NCI-H510A treated with DMSO at 0.1 percent for 48 hours (cell line): ENCODE results near the gene SLC9A9.
"Not testable (repeated sequence)": the region's sequence is repeated elsewhere in the genome, so short reads cannot be mapped to it uniquely, and the experiment has no call there.

ENCODE experiments used
- DNase-seq: peaks from one replicate; lab custom pipeline; 2025; lab: John Stamatoyannopoulos, UW

SLC9A9 gene

DNA sequence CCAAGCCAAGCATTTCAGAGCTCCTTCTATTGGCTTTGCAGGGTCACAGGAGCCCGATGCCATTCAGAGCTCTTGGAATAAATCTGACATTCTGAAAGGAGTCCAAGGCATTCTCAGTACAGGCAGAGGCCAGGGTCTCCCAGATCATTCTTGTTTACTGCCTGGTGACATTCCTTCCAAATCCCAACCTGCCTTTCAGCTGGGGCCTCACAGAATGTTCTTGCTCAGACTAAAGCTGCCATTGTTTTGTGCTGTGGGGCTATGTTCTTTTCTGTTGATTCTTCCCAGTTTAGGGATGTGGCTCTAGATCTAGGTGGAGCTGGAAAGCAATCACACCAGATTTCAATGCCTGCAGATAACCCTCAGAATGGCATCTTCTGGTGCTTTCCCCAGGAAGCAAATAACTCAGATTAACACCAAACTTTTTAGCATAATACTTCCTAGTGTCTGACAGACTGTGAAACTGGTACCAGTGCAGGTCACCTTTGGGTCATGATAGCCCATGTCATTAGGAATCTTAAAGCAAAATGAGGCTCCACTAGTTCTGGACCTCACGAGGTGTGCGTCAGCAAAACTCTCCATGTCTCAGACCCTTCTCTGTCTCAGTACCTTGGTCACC is 561.8 kb downstream of the SLC9A9 start:
- DNase-seq, result no peak

DNA sequence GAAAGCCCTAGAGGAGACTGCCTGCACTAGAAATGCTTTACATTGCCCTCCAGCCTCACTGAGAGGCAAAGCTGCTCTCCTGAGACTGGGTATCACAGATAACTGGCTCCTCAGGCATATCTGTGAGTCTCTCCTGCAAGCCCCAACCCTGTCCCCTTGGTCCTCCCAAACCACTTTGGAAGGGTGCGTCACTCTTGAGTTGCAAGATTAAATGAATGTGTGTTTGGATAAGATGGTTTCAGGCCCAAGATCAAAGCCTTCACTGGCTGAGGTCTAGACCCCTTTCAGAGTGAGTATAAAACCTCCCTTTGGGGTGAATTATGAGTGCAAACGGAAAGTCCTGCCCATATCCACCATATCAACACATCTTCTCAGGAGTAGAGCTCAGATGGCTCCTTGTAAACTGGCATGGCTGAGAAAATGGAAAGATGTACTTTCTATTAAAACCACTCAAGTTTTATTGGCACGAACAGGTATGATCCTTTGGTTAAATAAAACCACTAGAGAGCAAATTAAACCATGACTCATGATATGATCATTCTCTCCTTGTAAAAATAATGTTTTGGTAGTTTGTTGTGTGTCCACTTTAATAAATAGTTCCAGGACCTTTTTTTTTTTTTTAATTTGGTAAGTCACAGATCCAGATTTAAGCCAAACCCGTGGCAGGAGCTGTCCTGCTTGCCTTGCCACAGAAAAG is 564.7 kb downstream of the SLC9A9 start:
- DNase-seq, result no peak

- DNase-seq, result no peak
Observed at GRCh38 chr3:143280984-143281383, 567.3 kb downstream of the SLC9A9 start.

DNA sequence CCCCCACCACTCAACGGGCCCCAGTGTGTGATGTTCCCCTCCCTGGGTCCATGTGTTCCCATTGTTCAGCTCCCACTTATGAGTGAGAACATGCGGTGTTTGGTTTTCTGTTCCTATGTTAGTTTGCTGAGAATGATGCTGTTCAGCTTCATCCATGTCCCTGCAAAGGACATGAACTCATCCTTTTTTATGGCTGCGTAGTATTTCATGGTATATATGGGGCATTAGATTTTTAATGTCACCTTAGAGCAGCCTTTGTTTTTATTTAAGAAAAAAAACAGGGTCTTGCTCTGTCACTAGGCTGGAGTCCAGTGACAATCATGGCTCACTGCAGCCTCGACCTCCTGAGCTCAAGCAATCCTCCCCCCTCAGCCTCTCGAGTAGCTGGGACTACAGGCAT is 568.7 kb downstream of the SLC9A9 start:
- not testable (repeated sequence) for DNase-seq

- DNase-seq, result no peak
Observed at GRCh38 chr3:143278721-143279120, 569.5 kb downstream of the SLC9A9 start.

GRCh38 chr3:143277531-143277930 is 570.7 kb downstream of the SLC9A9 start:
- no peak for DNase-seq

- no peak for DNase-seq
Observed at GRCh38 chr3:143276592-143276991, 571.7 kb downstream of the SLC9A9 start.

DNA sequence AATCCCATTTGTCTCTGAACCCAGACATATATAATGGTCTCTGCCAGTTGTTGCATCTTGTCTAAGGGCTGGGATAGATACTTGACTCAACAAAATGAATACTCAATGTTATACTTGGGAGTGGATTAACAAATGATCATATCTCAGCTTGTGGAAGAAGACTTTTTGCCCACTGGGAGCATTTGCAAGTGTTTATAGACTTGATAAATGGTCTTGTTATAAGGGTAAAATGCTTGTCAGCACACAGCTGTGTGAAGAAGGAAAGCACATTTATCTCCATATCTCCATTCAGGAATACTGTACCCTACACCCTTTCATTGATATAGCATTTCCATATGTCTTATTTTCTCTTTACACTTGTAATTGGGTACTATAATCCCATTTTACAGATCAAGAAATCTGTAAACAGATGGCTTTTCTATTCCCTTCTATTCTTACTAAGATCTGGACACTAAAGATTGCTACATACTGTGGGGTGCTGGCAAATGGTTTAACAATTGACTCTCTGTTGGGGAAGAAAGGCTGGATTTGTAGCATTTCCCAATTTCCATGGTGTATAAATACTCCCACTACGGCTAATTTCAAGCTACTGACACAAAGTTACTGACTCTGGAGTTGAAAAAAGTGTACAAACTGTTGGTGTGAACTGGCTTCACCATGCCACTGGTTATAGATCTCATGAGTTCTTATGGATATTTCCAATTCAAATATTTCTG is 574.1 kb downstream of the SLC9A9 start:
- no peak for DNase-seq

DNA sequence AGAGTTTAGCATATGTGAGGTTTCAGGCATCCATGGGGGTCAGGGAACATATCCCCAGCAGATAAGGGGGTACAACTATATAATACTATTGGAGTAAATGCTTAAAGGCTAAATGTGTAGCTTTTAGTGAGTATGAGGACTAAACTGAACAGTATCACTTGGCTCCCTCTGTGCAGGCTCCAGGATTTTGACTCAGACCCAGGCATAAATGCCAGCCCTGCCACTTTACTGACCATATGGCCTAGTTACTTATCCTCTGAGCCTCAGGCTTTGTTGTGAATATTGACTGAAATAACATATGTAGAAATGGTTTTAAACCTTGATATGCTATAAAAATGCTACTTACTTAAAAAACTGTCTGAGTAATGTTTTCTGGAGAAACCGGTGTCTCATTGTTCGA is 577.1 kb downstream of the SLC9A9 start:
- DNase-seq, result no peak

- no peak for DNase-seq
Observed at GRCh38 chr3:143269741-143270140, 578.5 kb downstream of the SLC9A9 start.

GRCh38 chr3:143267989-143268388 is 580.3 kb downstream of the SLC9A9 start:
- no peak for DNase-seq

- DNase-seq, result no peak
Observed at GRCh38 chr3:143266927-143267326, 581.3 kb downstream of the SLC9A9 start.

GRCh38 chr3:143266511-143266910 is 581.8 kb downstream of the SLC9A9 start:
- no peak for DNase-seq

DNA sequence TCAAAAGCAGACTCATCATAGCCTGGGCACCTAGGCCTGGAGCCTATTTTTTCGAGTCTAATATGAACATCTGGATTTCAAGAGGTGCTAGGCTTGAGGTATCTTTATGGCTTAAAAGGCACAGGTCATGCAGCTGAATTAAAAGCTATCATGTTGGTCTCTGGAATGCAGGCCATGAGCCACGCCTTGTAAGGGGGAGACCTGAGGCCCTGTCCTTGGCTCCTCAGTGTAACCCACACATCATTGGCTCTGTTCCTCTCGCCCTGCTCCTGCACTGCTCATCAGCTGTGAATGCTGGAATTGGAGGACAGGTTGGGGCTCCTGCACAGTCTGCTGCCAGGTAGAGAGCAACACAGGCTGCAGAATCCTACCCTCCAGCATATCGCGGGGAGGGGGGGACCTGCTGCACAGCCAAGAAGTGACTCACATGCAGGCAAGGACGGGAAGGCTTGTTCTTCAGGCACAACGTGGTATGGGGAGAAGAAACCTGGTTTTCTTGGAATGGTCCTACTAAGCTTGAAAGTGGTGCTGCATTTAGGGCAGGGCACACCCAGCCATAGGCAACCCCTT is 582.7 kb downstream of the SLC9A9 start:
- no peak for DNase-seq

GRCh38 chr3:143263852-143264513 is 584.3 kb downstream of the SLC9A9 start:
- no peak for DNase-seq

DNA sequence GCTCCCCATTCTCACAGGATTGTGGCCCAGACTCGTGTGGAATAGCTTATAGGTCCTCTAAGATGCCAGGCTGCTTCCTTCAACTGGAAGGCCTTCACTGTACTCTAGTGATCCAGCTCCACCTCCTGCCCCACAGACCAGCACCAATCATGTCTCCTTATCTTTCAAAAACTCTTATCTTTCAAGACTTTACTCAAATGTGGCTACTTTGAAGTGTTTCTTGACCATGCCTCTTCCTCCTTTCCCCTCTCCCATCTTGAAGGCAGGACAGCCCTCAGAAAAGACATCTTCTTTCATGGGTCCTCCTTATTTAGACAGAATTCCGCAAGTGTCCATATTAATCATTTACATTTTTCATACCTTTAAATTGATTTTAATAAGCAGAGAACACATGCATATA is 586.4 kb downstream of the SLC9A9 start:
- no peak for DNase-seq

GRCh38 chr3:143258692-143259091 is 589.6 kb downstream of the SLC9A9 start:
- no peak for DNase-seq

DNA sequence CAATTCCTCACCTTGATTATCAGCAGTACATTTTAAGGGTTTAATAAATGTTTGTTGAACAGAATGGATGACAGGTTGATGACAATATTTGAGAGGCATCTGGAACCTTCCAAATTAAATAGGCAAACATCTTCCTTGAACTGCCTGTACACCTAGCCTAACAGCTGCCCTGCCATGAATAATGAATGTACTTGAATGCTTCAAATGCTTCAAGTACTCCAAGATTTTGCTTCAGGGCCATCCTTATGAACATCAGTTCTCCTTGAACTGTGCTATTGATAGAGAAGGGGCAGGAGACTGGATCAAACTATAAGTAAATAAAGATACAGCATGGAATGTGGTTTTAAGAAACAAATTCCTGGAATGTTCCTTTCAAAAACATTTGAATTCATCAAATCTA is 591.9 kb downstream of the SLC9A9 start:
- no peak for DNase-seq

- DNase-seq, result no peak
Observed at GRCh38 chr3:143255739-143256138, 592.5 kb downstream of the SLC9A9 start.

DNA sequence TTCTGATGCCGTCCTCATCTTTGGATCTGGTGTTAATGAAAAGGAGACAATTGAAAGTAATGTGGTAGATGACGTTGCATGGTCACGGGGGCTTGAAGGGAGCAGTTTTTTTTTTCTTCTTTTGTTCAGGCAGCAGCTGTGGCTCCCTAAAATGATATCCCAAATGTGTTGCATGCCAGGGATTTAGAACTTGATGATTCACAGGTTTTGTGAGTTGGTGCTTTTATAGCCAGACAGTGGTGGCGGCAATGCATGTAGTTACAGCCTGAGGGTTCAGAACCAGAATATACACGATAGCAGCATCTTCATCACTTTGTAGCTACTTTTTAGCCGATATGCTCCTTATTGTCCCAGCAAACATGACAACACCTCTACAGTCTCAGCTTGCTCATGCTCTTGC is 595.3 kb downstream of the SLC9A9 start:
- DNase-seq, result no peak

- no peak for DNase-seq
Observed at GRCh38 chr3:143249014-143249413, 599.3 kb downstream of the SLC9A9 start.

DNA sequence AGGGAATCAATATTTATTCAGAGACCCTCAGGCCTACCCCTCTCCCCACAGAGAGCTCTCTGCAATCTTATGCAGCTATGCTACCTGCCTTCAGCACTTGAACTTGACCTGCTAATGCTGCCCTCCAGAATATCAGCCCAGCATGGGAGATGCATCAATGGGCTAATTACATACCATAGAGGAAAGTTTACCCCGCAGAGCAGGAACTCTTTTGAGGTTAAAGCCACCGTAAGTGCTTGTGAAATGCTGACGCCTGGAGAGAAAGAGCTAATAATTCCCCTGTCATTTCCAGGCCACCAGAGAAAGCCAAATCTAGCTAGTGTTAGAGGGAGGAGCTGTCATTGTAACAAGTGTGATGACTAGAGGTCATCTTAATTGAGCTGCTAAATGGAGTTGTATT is 601.2 kb downstream of the SLC9A9 start:
- DNase-seq, result no peak
